Hematopoietic multipotent progenitor cell treated with erythropoietin and hydrocortisone succinate and interleukin-3 and kit ligand, for 17 days (in vitro differentiated cells): Measurements from ENCODE around the gene CERS3.

ENCODE experiments used
- DNase-seq: peaks from one replicate; pipeline ENCODE4 v3.0.0-alpha.2; 2015; ENCODE audit warnings: low spot score

Gene CERS3

GRCh38 chr15:100529556-100529955 is 806 bp upstream of the CERS3 start:
- DNase-seq = no peak

GRCh38 chr15:100526027-100526481 is 2.7 kb downstream of the CERS3 start:
- DNase-seq = no peak

DNA sequence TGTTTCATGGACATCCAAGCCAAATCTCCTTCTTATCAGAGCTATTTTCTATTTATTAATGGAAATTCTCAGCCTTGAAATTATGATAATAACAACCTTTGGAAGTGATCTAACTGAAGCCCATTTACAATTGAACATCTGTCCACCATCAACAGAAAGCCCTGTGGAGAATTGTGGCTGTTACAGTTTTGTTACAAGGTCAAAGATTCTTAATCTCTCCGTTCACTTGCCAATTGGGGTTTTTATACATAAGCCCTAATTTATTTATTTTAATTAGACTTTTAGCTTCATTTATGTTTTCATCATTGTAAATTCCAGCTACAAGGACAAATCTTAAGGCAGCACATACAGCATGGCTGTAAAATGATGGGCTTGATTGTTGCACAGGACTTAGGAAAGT is 3.3 kb downstream of the CERS3 start:
- DNase-seq = no peak

GRCh38 chr15:100524326-100524725 is 4.4 kb downstream of the CERS3 start:
- DNase-seq = no peak

- DNase-seq = no peak
Measured at GRCh38 chr15:100521907-100522306, 6.8 kb downstream of the CERS3 start.

DNA sequence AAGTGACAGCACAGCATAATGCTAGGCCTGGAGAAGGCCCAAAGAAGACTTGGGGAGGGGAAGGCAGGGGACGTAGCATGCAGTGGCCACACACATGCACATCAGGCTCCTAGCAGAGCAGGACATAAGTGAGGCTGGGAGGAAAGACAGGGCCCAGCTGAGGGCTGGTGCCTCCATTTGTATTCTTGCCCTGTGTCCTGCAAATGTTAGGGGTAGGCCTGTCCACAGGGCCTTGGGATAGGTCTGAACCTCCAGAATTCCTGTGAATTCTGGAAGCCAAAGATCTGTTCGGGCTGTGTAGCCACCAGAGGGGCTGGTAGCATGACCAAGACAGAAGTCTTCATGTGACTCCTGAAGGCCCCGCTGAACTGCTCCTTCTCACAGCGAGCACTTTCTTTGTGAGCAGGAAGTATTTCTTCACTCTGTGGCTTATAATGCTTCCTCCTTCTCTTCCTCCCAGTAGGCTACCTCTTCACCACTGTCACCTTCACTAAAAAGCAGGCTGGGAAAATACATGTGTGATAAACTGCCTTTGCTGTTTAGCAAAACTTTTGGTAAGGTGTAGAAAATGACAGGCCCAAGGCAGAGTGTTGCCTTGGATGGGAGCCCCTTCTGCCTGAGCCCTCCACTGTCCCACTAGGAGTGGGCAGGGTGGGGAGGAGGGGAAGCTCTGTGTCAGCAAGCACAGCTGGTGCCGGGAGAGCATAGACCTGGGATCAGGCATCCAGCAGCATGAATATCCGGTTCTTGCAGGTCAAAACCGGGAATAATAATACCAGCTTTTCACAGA is 8.4 kb downstream of the CERS3 start:
- DNase-seq = no peak

GRCh38 chr15:100517846-100518245 is 10.9 kb downstream of the CERS3 start:
- no peak for DNase-seq

DNA sequence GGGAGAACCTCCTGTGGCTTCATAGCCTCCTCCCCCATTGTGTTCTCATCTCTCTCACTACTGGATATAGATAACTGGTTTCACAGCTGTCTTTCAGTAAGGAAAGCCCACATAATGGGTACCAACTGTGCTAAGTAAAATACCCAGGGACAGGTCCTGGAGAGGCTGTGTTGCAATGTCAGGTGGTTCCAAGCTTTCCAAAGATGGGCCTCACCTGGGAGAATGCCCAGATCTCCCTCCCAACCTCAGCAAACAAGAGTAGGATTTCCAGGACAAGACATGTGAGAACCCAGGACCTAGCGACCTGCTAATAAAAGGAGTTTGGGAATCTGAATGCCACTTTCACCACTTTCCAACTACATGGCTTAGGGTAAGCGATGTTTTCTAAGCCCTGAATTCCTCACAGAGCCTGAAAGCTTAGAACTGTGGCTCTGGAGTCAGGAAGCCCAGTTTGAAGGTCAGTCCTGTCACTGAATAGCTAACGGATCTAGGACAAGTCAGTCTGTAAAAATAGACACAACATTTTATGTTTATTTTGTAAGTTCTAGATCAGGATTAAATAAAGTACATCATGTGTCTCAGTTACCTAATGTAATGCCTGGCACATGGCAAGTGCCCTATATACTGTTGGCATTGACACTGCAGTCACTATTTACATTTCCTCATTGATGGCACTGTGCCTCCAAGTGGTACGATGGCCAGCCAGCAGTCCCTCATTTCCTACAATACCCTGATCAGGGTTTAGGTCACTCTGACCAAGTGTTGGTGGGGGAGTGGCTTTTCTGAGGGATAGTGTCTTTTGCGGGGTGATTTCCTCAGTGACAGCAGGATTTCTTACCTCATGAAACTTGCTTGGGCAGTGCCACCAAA is 11.9 kb downstream of the CERS3 start:
- no peak for DNase-seq

GRCh38 chr15:100515758-100516157 is 13.0 kb downstream of the CERS3 start:
- DNase-seq = no peak

GRCh38 chr15:100508641-100509300 is 20.0 kb downstream of the CERS3 start:
- DNase-seq = no peak

DNA sequence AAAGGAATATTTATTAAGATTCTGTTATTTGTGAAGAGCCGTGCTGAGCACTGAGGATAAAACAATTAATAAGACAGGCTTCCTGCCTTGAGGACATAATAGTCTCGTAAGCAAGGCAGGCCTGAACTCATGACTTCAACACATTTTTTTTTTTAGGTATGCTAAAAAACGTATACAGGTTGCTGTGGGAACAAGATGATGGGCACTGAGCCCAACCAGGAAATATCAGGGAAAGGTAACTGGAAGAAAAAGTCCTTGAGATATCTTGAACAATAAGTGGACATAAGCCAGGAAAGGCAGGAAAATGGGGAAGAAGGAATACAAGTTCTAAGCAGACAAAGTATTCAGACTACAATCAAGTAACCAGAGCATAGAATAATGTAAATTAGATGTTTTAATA is 26.1 kb downstream of the CERS3 start:
- no peak for DNase-seq

GRCh38 chr15:100501117-100501516 is 27.6 kb downstream of the CERS3 start:
- no peak for DNase-seq

- DNase-seq = no peak
Measured at GRCh38 chr15:100500226-100500990, 28.3 kb downstream of the CERS3 start.

DNA sequence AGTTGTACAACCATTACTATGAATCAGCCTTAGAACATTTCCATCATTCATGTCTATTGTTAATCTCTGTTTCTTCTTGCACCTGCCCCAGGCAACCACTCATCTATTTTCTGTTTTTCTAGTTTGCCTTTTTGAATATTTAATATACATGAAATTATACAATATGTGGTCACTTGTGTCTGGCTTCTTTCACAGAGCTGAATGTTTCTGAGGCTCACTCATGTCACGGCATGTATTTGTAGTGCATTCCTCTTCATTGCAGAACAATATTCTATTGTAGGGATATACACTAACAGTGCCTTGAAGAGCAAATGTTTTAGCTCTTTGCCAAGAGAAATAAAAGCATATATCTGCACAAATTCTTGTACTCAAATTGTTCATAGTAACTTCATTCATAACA is 32.9 kb downstream of the CERS3 start:
- DNase-seq = no peak

- no peak for DNase-seq
Measured at GRCh38 chr15:100493213-100493612, 35.5 kb downstream of the CERS3 start.

- DNase-seq = no peak
Measured at GRCh38 chr15:100484443-100484842, 44.3 kb downstream of the CERS3 start.

- DNase-seq = no peak
Measured at GRCh38 chr15:100483370-100483769, 45.4 kb downstream of the CERS3 start.

DNA sequence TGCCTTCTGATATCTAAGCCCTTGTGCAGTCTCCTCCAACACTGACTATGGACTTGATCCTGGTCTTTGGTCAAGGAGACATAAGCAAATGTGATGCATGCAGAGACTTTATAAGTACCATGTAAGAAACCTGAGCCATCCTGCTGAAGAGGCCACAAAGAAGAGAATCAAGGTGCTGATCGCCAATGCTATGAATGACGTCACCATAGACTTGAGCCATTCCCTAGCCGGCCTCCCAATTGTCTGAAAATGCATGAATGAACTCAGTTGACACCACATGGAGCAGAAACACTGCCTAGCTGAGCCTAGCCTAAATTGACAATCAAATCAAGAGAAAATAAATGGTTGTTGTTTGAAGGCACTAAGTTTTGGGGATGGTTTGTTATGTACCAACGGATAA is 51.9 kb downstream of the CERS3 start:
- no peak for DNase-seq

GRCh38 chr15:100472736-100473135 is 56.0 kb downstream of the CERS3 start:
- no peak for DNase-seq

- no peak for DNase-seq
Measured at GRCh38 chr15:100471933-100472332, 56.8 kb downstream of the CERS3 start.

- no peak for DNase-seq
Measured at GRCh38 chr15:100468285-100468684, 60.5 kb downstream of the CERS3 start.

GRCh38 chr15:100466073-100466472 is 62.7 kb downstream of the CERS3 start:
- DNase-seq = no peak
